IMR-90 (cell line): ENCODE results near the gene ZFR2. TPM values are rescaled to one million over a fixed set of nuclear protein-coding genes. Genes with fewer than 3 reads are reported as not detected.

ENCODE experiments used
- ATAC-seq: fragments of 200-7000 bp; cut with Tn5 transposase; 2 replicates; pipeline ENCODE4 v1.9.1; 2020; ENCODE audit warnings: low read depth, mild to moderate bottlenecking, moderate library complexity
- BruUV-seq: library from RNA; stranded (reverse); fragments of 400-500 nt; replicated peaks from 2 replicates; lab custom pipeline; 2021; lab: Mats Ljungman, UMichigan
- CTCF ChIA-PET: fragments of 300-600 bp; formaldehyde crosslinking; extraction: SDS; loops from one replicate; lab custom pipeline; 2021; ENCODE audit warnings: antibody characterized with exemption; lab: Yijun Ruan, JAX
- POLR2A ChIA-PET: fragments of 300-600 bp; sonication (Branson Sonifier 250); formaldehyde crosslinking; loops from one replicate; lab custom pipeline; 2022; ENCODE audit warnings: antibody characterized with exemption; ENCODE audit not compliant: unreplicated experiment; lab: Charles Lee
- DNase-seq: peaks from one replicate; pipeline ENCODE4 v3.0.0; 2013
- H2AFZ ChIP-seq: replicated peaks from 2 replicates; pipeline ENCODE3; 2013; ENCODE audit warnings: low read length, mild to moderate bottlenecking; ENCODE audit not compliant: poor library complexity
- H2AK5ac ChIP-seq: 2 replicates; pipeline ENCODE4 v1.6.1; 2013; ENCODE audit warnings: low read depth, low read length, inconsistent platforms
- H2AK9ac ChIP-seq: replicated peaks from 2 replicates; pipeline ENCODE3; 2013; ENCODE audit warnings: mild to moderate bottlenecking, low read depth, low read length, moderate library complexity; ENCODE audit not compliant: poor library complexity
- H2BK120ac ChIP-seq: 2 replicates; pipeline ENCODE4 v1.6.1; 2013; ENCODE audit warnings: low read depth, low read length, inconsistent platforms
- H2BK15ac ChIP-seq: 3 replicates; pipeline ENCODE4 v1.6.1; 2013; ENCODE audit warnings: low read depth, low read length, inconsistent platforms
- H2BK20ac ChIP-seq: 2 replicates; pipeline ENCODE4 v1.6.1; 2013; ENCODE audit warnings: low read depth, mild to moderate bottlenecking, inconsistent platforms, low read length, moderate library complexity
- H2BK5ac ChIP-seq: 2 replicates; pipeline ENCODE4 v1.6.1; 2013; ENCODE audit warnings: mild to moderate bottlenecking, low read depth, low read length, inconsistent platforms; ENCODE audit not compliant: poor library complexity, severe bottlenecking
- H3K14ac ChIP-seq: replicated peaks from 2 replicates; pipeline ENCODE4 v1.6.1; 2013; ENCODE audit warnings: low read depth, low read length, inconsistent platforms
- H3K18ac ChIP-seq: 2 replicates; pipeline ENCODE4 v1.6.1; 2013; ENCODE audit warnings: low read depth, low read length, control low read depth
- H3K23ac ChIP-seq: 2 replicates; pipeline ENCODE4 v1.6.1; 2013; ENCODE audit warnings: low read depth, low read length, inconsistent platforms
- H3K27ac ChIP-seq: 2 replicates; pipeline ENCODE4 v1.5.1; 2013; ENCODE audit warnings: mild to moderate bottlenecking, control low read depth, low read length; ENCODE audit not compliant: insufficient read depth
- H3K27me3 ChIP-seq: 2 replicates; pipeline ENCODE4 v1.6.1; 2013; ENCODE audit warnings: low read length; ENCODE audit not compliant: control insufficient read depth, insufficient read depth
- H3K36me3 ChIP-seq: 2 replicates; pipeline ENCODE4 v1.6.1; 2013; ENCODE audit warnings: low read length, mixed read lengths; ENCODE audit not compliant: control insufficient read depth, insufficient read depth
- H3K4ac ChIP-seq: 2 replicates; pipeline ENCODE4 v1.6.1; 2013; ENCODE audit warnings: low read depth, low read length, inconsistent platforms
- H3K4me1 ChIP-seq: 2 replicates; pipeline ENCODE4 v1.6.1; 2013; ENCODE audit warnings: low read length, mixed read lengths; ENCODE audit not compliant: control insufficient read depth, insufficient read depth
- H3K4me2 ChIP-seq: 2 replicates; pipeline ENCODE4 v1.6.1; 2013; ENCODE audit warnings: low read depth, mild to moderate bottlenecking, control low read depth, low read length, moderate library complexity
- H3K4me3 ChIP-seq: 2 replicates; pipeline ENCODE4 v1.5.1; 2013; ENCODE audit warnings: low read depth, mild to moderate bottlenecking, control low read depth, low read length, moderate library complexity; ENCODE audit not compliant: insufficient read depth
- H3K56ac ChIP-seq: 2 replicates; pipeline ENCODE4 v1.6.1; 2013; ENCODE audit warnings: low read length, inconsistent platforms; ENCODE audit not compliant: insufficient read depth; ENCODE audit errors: extremely low read depth
- H3K79me1 ChIP-seq, 2 experiments: 2 replicates each; pipeline ENCODE4 v1.6.1; 2013; ENCODE audit warnings: low read length in 2 of 2, inconsistent platforms in 1 of 2, low read depth in 1 of 2
- H3K9ac ChIP-seq: 2 replicates; pipeline ENCODE4 v1.6.1; 2013; ENCODE audit warnings: low read depth, low read length, control low read depth
- H3K9me1 ChIP-seq: 2 replicates; pipeline ENCODE4 v1.6.1; 2013; ENCODE audit warnings: low read length, inconsistent platforms; ENCODE audit not compliant: insufficient read depth
- H3K9me3 ChIP-seq: 2 replicates; pipeline ENCODE4 v1.6.1; 2013; ENCODE audit warnings: low read length; ENCODE audit not compliant: control insufficient read depth, insufficient read depth
- H4K20me1 ChIP-seq: 2 replicates; pipeline ENCODE4 v1.6.1; 2013; ENCODE audit warnings: low read length, inconsistent platforms; ENCODE audit not compliant: insufficient read depth
- H4K5ac ChIP-seq: 2 replicates; pipeline ENCODE4 v1.6.1; 2013; ENCODE audit warnings: mild to moderate bottlenecking, low read depth, low read length, control low read depth
- H4K8ac ChIP-seq, 2 experiments: 2 replicates each; pipeline ENCODE4 v1.6.1; 2013; ENCODE audit warnings: low read depth in 2 of 2, low read length in 2 of 2, control low read depth in 1 of 2, inconsistent platforms in 1 of 2
- H4K91ac ChIP-seq: 2 replicates; pipeline ENCODE4 v1.6.1; 2013; ENCODE audit warnings: low read depth, low read length, inconsistent platforms; ENCODE audit not compliant: insufficient read depth
- CEBPB ChIP-seq: IDR thresholded peaks from 2 replicates; pipeline ENCODE4 v1.6.1; 2012; ENCODE audit warnings: low read depth, low read length, improper control_type of control experiment
- FOS ChIP-seq: fragments of 150-350 bp; IDR thresholded peaks from 2 replicates; pipeline ENCODE4 v1.6.1; 2016; ENCODE audit warnings: low read depth, low read length
- SMC3 ChIP-seq: fragments of 150-350 bp; IDR thresholded peaks from 2 replicates; pipeline ENCODE4 v1.6.1; 2016; ENCODE audit warnings: low read depth, mild to moderate bottlenecking, antibody characterized with exemption, low read length, moderate library complexity
- WGBS, 2 experiments: methylation state at CpG; one replicate each; pipeline versions ENCODE4 v1.1.5 to v1.1.7; 2013; ENCODE audit warnings: missing lambda C conversion rate in 2 of 2; ENCODE audit not compliant: insufficient read length in 1 of 2; ENCODE audit errors: extremely low coverage in 2 of 2; 5-methylcytosine and 5-hydroxymethylcytosine counted together
- dilution Hi-C: fragments of 300-500 bp; cut with HindIII; formaldehyde crosslinking; loops from one replicate; pipeline ENCODE4 v1.14.3; 2018; ENCODE audit warnings: low sequenced_read_pairs; ENCODE audit not compliant: unreplicated experiment
- in situ Hi-C: fragments of 300-500 bp; cut with MboI; formaldehyde crosslinking; loops from 3 replicates; pipeline ENCODE4 v1.14.3; 2019; ENCODE audit warnings: low sequenced_read_pairs, inconsistent platforms, mixed read lengths
- intact Hi-C: fragments of 100-400 bp; cut with micrococcal nuclease; formaldehyde crosslinking; loops from 2 replicates; pipeline ENCODE4 v1.10.0; 2022
- polyA plus RNA-seq, 3 experiments: library from polyadenylated mRNA; depleted of rRNA; stranded (reverse); fragments of >200 nt; gene quantifications; 2 replicates each; pipeline ENCODE4 v1.2.3, GENCODE V29; 2012; ENCODE audit warnings: low replicate concordance in 1 of 3
- total RNA-seq: library from RNA; depleted of rRNA; stranded (reverse); fragments of >200 nt; gene quantifications from 2 replicates; pipeline ENCODE4 v1.2.3, GENCODE V29; 2012

Gene ZFR2
- total and polyA plus RNA-seq, 2 of the 4 experiments (the other 2 are of a cell fraction): 0.19 TPM; not detected in 1

- Histone ChIP-seq H4K91ac (no peak overlapping the region), H3K79me1 (no peaks in the 10 kb centered on the region), H3K18ac (no peak overlapping the region), H4K8ac (no peak overlapping the region), H2BK120ac (no peak overlapping the region), H2BK15ac (no peak overlapping the region), H3K56ac (no peak overlapping the region), H2AK5ac (no peak overlapping the region), H2BK5ac (no peak overlapping the region), H3K36me3 (no peaks in the 10 kb centered on the region), H4K20me1 (no peaks in the 10 kb centered on the region), H2AK9ac (no peak overlapping the region), H2BK20ac (no peak overlapping the region), H3K27ac (no peak overlapping the region), H3K4ac (no peak overlapping the region), H3K9me1 (0 out of 2 replicates have a peak, but pooled peaks cover 2% of the 10 kb centered on the region), H3K14ac (no peak overlapping the region), H3K4me2 (peak overlapping the region; percentile 28; the same call in 1 of the 2 replicates), H3K4me1 (no peaks in the 10 kb centered on the region), H4K5ac (no peak overlapping the region), H3K23ac (no peak overlapping the region), H3K9me3 (no peaks in the 10 kb centered on the region), H3K9ac (no peak overlapping the region), H3K27me3 (peaks cover 9% of the 10 kb centered on the region), H3K4me3 (no peak overlapping the region), H2AFZ (peak overlapping the region; percentile 11)
- in situ Hi-C loops (no loop called here), dilution Hi-C loops (no loop called here), intact Hi-C loops (no loop called here)
- TF ChIP-seq SMC3 (no peak), FOS (no peak), CEBPB (no peak)
- BruUV-seq: no TSS peak
- 35% methylated on average over 7 of the region's 11 CpGs; no CpG with 5 or more reads in 1 of the 2 experiments for WGBS, 2 experiments
- ChIA-PET POLR2A (no interaction called here), CTCF (no interaction called here)
- ATAC-seq: peak; percentile 21; the same call in 1 of the 2 replicates
- peak; percentile 31 for DNase-seq
These were observed 50.4 kb downstream of the ZFR2 start for GRCh38 chr19:3818466-3818865.
